Hepatocyte (in vitro differentiated cells): Measurements from ENCODE around the gene FBXL7. TPM values are rescaled to one million over a fixed set of nuclear protein-coding genes. Genes with fewer than 3 reads are reported as not detected.
A peak's percentile ranks its signal among the peaks of the same experiment; 100 is the strongest.

Experiments
- DNase-seq: peaks from one replicate; pipeline ENCODE4 v3.0.0-alpha.2; 2016; ENCODE audit warnings: low spot score
- H2AFZ ChIP-seq: fragments of 200-600 bp; sonication (generic); 2 replicates; pipeline ENCODE4 v1.6.0; 2016; ENCODE audit warnings: antibody characterized with exemption, mild to moderate bottlenecking
- H3K27ac ChIP-seq: fragments of 200-600 bp; sonication (generic); 2 replicates; pipeline ENCODE4 v1.5.1; 2016; ENCODE audit warnings: mild to moderate bottlenecking
- H3K27me3 ChIP-seq: fragments of 200-600 bp; sonication (generic); 2 replicates; pipeline ENCODE4 v1.6.1; 2016
- H3K36me3 ChIP-seq: fragments of 200-600 bp; sonication (generic); replicated peaks from 2 replicates; pipeline ENCODE4 v1.5.1; 2016; ENCODE audit warnings: low read depth; ENCODE audit not compliant: insufficient read depth
- H3K4me1 ChIP-seq: fragments of 200-600 bp; sonication (generic); 2 replicates; pipeline ENCODE4 v1.5.1; 2016; ENCODE audit warnings: mild to moderate bottlenecking, moderate library complexity; ENCODE audit not compliant: insufficient read depth
- H3K4me2 ChIP-seq: fragments of 200-600 bp; sonication (generic); 2 replicates; pipeline ENCODE4 v1.6.0; 2016
- H3K4me3 ChIP-seq: fragments of 200-600 bp; sonication (generic); 2 replicates; pipeline ENCODE4 v1.5.1; 2016; ENCODE audit warnings: mild to moderate bottlenecking
- H3K79me2 ChIP-seq: fragments of 200-600 bp; sonication (generic); 2 replicates; pipeline ENCODE4 v1.6.0; 2017; ENCODE audit warnings: mild to moderate bottlenecking
- H3K9me2 ChIP-seq: fragments of 200-600 bp; sonication (generic); replicated peaks from 2 replicates; pipeline ENCODE4 v1.6.0; 2017; ENCODE audit warnings: mild to moderate bottlenecking; ENCODE audit not compliant: insufficient read depth
- H3K9me3 ChIP-seq: fragments of 200-600 bp; sonication (generic); 2 replicates; pipeline ENCODE4 v1.5.1; 2016; ENCODE audit warnings: low read depth, mild to moderate bottlenecking
- H4K20me1 ChIP-seq: fragments of 200-600 bp; sonication (generic); 2 replicates; pipeline ENCODE4 v1.6.0; 2016; ENCODE audit warnings: mild to moderate bottlenecking; ENCODE audit not compliant: insufficient read depth, poor library complexity, severe bottlenecking
- EZH2 ChIP-seq: fragments of 200-600 bp; sonication (generic); IDR thresholded peaks from 2 replicates; pipeline ENCODE4 v1.6.1; 2016; ENCODE audit warnings: antibody characterized with exemption, mild to moderate bottlenecking, borderline replicate concordance
- EZH2phosphoT487 ChIP-seq: fragments of 200-600 bp; sonication (generic); IDR thresholded peaks from one replicate; pipeline ENCODE4 v1.6.1; 2018; ENCODE audit warnings: antibody characterized with exemption, mild to moderate bottlenecking, low read depth, moderate library complexity; ENCODE audit not compliant: unreplicated experiment, severe bottlenecking
- WGBS: methylation state at CpG from one replicate; pipeline ENCODE4 v1.1.6; 2016; ENCODE audit warnings: low lambda C conversion rate; ENCODE audit errors: missing lambda C conversion rate; 5-methylcytosine and 5-hydroxymethylcytosine counted together
- polyA plus RNA-seq: library from polyadenylated mRNA; unstranded; fragments of >200 nt; fragmentation: Nextera tagmentation; extraction: Ambion mirVana; gene quantifications from 2 replicates; pipeline ENCODE4 v1.2.1, GENCODE V29; 2016
- total RNA-seq: library from RNA; depleted of rRNA; stranded (reverse); fragments of >200 nt; gene quantifications from 2 replicates; pipeline ENCODE4 v1.2.3, GENCODE V29; 2014
- TF ChIP-seq, protein P1 (sequence below): fragments of 200-600 bp; sonication (generic); IDR thresholded peaks from 2 replicates; pipeline ENCODE4 v1.5.1; 2016; ENCODE audit warnings: antibody characterized with exemption, mild to moderate bottlenecking; ENCODE audit not compliant: poor library complexity

The FBXL7 gene
- total and polyA plus RNA-seq, 2 experiments from 2014 or later: 8.4 to 10.3 TPM

GRCh38 chr5:15669826-15670225 lies 169.8 kb downstream of the FBXL7 start:
- no peak for DNase-seq
- no peak overlapping the region for H3K4me3 ChIP-seq
- no peaks in the 10 kb centered on the region for H3K4me1 ChIP-seq
- peaks cover 10% of the 10 kb centered on the region for H4K20me1 ChIP-seq
- H2AFZ ChIP-seq: no peak overlapping the region
- H3K9me3 ChIP-seq: no peaks in the 10 kb centered on the region
- peaks cover 29% of the 10 kb centered on the region for H3K79me2 ChIP-seq
- no peak overlapping the region for H3K27ac ChIP-seq
- H3K4me2 ChIP-seq: no peak overlapping the region
- WGBS: 94% methylated on average over 2 of the region's 2 CpGs
- TF ChIP-seq EZH2: no peak
- no peak for TF ChIP-seq EZH2phosphoT487
- TF ChIP-seq, protein P1, sequence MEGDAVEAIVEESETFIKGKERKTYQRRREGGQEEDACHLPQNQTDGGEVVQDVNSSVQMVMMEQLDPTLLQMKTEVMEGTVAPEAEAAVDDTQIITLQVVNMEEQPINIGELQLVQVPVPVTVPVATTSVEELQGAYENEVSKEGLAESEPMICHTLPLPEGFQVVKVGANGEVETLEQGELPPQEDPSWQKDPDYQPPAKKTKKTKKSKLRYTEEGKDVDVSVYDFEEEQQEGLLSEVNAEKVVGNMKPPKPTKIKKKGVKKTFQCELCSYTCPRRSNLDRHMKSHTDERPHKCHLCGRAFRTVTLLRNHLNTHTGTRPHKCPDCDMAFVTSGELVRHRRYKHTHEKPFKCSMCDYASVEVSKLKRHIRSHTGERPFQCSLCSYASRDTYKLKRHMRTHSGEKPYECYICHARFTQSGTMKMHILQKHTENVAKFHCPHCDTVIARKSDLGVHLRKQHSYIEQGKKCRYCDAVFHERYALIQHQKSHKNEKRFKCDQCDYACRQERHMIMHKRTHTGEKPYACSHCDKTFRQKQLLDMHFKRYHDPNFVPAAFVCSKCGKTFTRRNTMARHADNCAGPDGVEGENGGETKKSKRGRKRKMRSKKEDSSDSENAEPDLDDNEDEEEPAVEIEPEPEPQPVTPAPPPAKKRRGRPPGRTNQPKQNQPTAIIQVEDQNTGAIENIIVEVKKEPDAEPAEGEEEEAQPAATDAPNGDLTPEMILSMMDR: no peak
- H3K9me2 ChIP-seq: peaks cover 3% of the 10 kb centered on the region
- no peaks in the 10 kb centered on the region for H3K36me3 ChIP-seq
- no peaks in the 10 kb centered on the region for H3K27me3 ChIP-seq

GRCh38 chr5:15674716-15675115 lies 174.7 kb downstream of the FBXL7 start:
- no peak for TF ChIP-seq EZH2phosphoT487
- TF ChIP-seq EZH2: no peak
- TF ChIP-seq, protein P1: no peak
- DNase-seq: no peak
- peaks cover 6% of the 10 kb centered on the region for H3K79me2 ChIP-seq
- no peaks in the 10 kb centered on the region for H3K36me3 ChIP-seq
- no peak overlapping the region for H3K4me2 ChIP-seq
- no peak overlapping the region for H2AFZ ChIP-seq
- H4K20me1 ChIP-seq: no peaks in the 10 kb centered on the region
- peaks cover 3% of the 10 kb centered on the region for H3K9me2 ChIP-seq
- H3K27ac ChIP-seq: no peak overlapping the region
- H3K4me3 ChIP-seq: no peak overlapping the region
- WGBS: 78% methylated on average over 2 of the region's 2 CpGs
- H3K27me3 ChIP-seq: no peaks in the 10 kb centered on the region
- no peaks in the 10 kb centered on the region for H3K4me1 ChIP-seq
- H3K9me3 ChIP-seq: no peaks in the 10 kb centered on the region

- Histone ChIP-seq H3K9me2 (no peaks in the 10 kb centered on the region), H3K27me3 (no peaks in the 10 kb centered on the region), H3K27ac (peak overlapping the region; percentile 23), H2AFZ (no peak overlapping the region), H3K4me3 (no peak overlapping the region), H3K9me3 (no peaks in the 10 kb centered on the region), H4K20me1 (no peaks in the 10 kb centered on the region), H3K4me2 (no peak overlapping the region), H3K4me1 (no peaks in the 10 kb centered on the region), H3K79me2 (peaks cover 11% of the 10 kb centered on the region), H3K36me3 (no peaks in the 10 kb centered on the region)
- no peak for DNase-seq
- WGBS: 36% methylated on average over 1 of the region's 1 CpG
- TF ChIP-seq EZH2phosphoT487 (no peak), EZH2 (no peak)
- TF ChIP-seq, protein P1: no peak
Measured at GRCh38 chr5:15676591-15676990, 176.6 kb downstream of the FBXL7 start.

DNA sequence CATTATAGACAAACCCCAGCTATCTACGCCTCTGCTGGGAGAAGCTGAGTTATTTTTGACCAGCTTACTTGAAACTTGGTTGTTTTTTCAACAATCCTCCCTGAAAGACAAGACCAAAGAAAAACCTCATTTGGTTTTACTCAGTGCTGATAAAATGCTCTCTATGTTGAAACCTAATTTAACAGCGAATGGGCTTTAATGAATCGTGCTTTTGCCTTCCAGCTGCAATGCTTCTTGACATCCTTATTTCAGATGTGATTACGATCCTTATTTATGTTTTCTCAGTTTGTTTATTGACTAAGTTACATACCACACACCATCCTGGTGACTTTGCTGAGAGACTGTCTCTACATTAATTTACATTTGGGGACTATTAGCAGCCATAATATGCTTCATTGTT lies 179.2 kb downstream of the FBXL7 start:
- peaks cover 10% of the 10 kb centered on the region for H3K79me2 ChIP-seq
- H3K4me1 ChIP-seq: no peaks in the 10 kb centered on the region
- H3K27me3 ChIP-seq: no peaks in the 10 kb centered on the region
- no peaks in the 10 kb centered on the region for H3K9me2 ChIP-seq
- no peak overlapping the region for H2AFZ ChIP-seq
- no peaks in the 10 kb centered on the region for H3K36me3 ChIP-seq
- H3K27ac ChIP-seq: no peak overlapping the region
- H3K4me3 ChIP-seq: no peak overlapping the region
- no peak for DNase-seq
- TF ChIP-seq EZH2phosphoT487 (no peak), EZH2 (no peak)
- TF ChIP-seq, protein P1: no peak
- 84% methylated on average over 4 of the region's 4 CpGs for WGBS
- H3K4me2 ChIP-seq: no peak overlapping the region
- H3K9me3 ChIP-seq: no peaks in the 10 kb centered on the region
- H4K20me1 ChIP-seq: no peaks in the 10 kb centered on the region
